Vagina (tissue), 2 donors: Measurements from ENCODE around the gene SV2B. TPM values are rescaled to one million over a fixed set of nuclear protein-coding genes. Genes with fewer than 3 reads are reported as not detected.
A peak's percentile ranks its signal among the peaks of the same experiment; 100 is the strongest.

Experiments
- DNase-seq, 2 donors: peaks; one replicate each; pipeline ENCODE4 v3.0.0-alpha.2; 2017; ENCODE audit errors: extremely low spot score in 2 of 2
- H3K27ac ChIP-seq: fragments of 200-600 bp; sonication (generic); one replicate; pipeline ENCODE4 v1.5.1; 2019
- H3K27me3 ChIP-seq: fragments of 200-600 bp; sonication (generic); one replicate; pipeline ENCODE4 v1.5.1; 2019
- H3K36me3 ChIP-seq, 2 donors: fragments of 200-600 bp; sonication (generic); one replicate each; pipeline ENCODE4 v1.5.1; 2017 to 2019
- H3K4me1 ChIP-seq: fragments of 200-600 bp; sonication (generic); one replicate; pipeline ENCODE4 v1.5.1; 2019
- H3K4me3 ChIP-seq, 2 donors: fragments of 200-600 bp; sonication (generic); 1 replicate in 1 of 2; 2 replicates in 1 of 2; pipeline ENCODE4 v1.5.1; 2016 to 2019
- H3K9me3 ChIP-seq: fragments of 200-600 bp; sonication (generic); one replicate; pipeline ENCODE4 v1.5.1; 2019
- CTCF ChIP-seq, 3 experiments: fragments of 450-650 bp in 2 of 3; fragments of 200-600 bp in 1 of 3; sonication (generic) in 1 of 3; IDR thresholded peaks; one replicate each; pipeline ENCODE4 v1.5.1; 2017 to 2019; ENCODE audit warnings: antibody characterized with exemption in 3 of 3, mild to moderate bottlenecking in 2 of 3, moderate library complexity in 2 of 3
- POLR2A ChIP-seq, 2 donors: fragments of 450-650 bp; IDR thresholded peaks; one replicate each; pipeline ENCODE4 v1.6.1; 2017; ENCODE audit warnings: antibody characterized with exemption in 2 of 2, mild to moderate bottlenecking in 2 of 2, moderate library complexity in 2 of 2
- POLR2AphosphoS5 ChIP-seq, 2 donors: sonication (generic); formaldehyde crosslinking; IDR thresholded peaks; one replicate each; pipeline ENCODE4 v1.9.0; 2017; ENCODE audit warnings: antibody characterized with exemption in 2 of 2, mild to moderate bottlenecking in 2 of 2, low read depth in 1 of 2; ENCODE audit not compliant: insufficient read depth in 1 of 2
- intact Hi-C: fragments of 100-400 bp; cut with DNase I; formaldehyde crosslinking; loops from one replicate; pipeline ENCODE4 v1.15.1; 2023
- total RNA-seq: library from RNA; depleted of rRNA; stranded (reverse); fragments of >200 nt; gene quantifications from one replicate; pipeline ENCODE4 v1.2.3, GENCODE V29; 2016

The SV2B gene
- total RNA-seq, 1 donor from 2014 or later = 3.2 TPM

GRCh38 chr15:91243826-91244225 is 143.8 kb downstream of the SV2B start:
- no peak overlapping the region for H3K27ac ChIP-seq
- DNase-seq = peak in 1 of 2 donors; percentile 42
- no peaks in the 10 kb centered on the region for H3K9me3 ChIP-seq
- no peaks in the 10 kb centered on the region for H3K27me3 ChIP-seq
- TF ChIP-seq CTCF (IDR thresholded peaks at IDR 0.05) (no peak), POLR2A (IDR thresholded peaks at IDR 0.05) (no peak), POLR2AphosphoS5 (IDR thresholded peaks at IDR 0.05; ENCODE audit: insufficient read depth in 1 of 2, low read depth in 1 of 2) (no peak)
- H3K4me1 ChIP-seq = no peaks in the 10 kb centered on the region
- no peak overlapping the region for H3K4me3 ChIP-seq
- H3K36me3 ChIP-seq = no peaks in the 10 kb centered on the region
- intact Hi-C loops = no loop called here

GRCh38 chr15:91244919-91245318 is 144.9 kb downstream of the SV2B start:
- Histone ChIP-seq H3K27ac (no peak overlapping the region), H3K27me3 (no peaks in the 10 kb centered on the region), H3K4me3 (no peak overlapping the region), H3K9me3 (no peaks in the 10 kb centered on the region), H3K36me3 (no peaks in the 10 kb centered on the region), H3K4me1 (no peaks in the 10 kb centered on the region)
- DNase-seq = no peak
- TF ChIP-seq POLR2A (IDR thresholded peaks at IDR 0.05) (no peak), CTCF (IDR thresholded peaks at IDR 0.05) (no peak), POLR2AphosphoS5 (IDR thresholded peaks at IDR 0.05; ENCODE audit: insufficient read depth in 1 of 2, low read depth in 1 of 2) (no peak)
- intact Hi-C loops = no loop called here

- intact Hi-C loops = no loop called here
- TF ChIP-seq POLR2AphosphoS5 (IDR thresholded peaks at IDR 0.05; ENCODE audit: insufficient read depth in 1 of 2, low read depth in 1 of 2) (no peak), CTCF (IDR thresholded peaks at IDR 0.05) (no peak), POLR2A (IDR thresholded peaks at IDR 0.05) (no peak)
- peak in 1 of 2 donors; percentile 22 for DNase-seq
- Histone ChIP-seq H3K9me3 (no peaks in the 10 kb centered on the region), H3K27me3 (no peaks in the 10 kb centered on the region), H3K27ac (no peak overlapping the region), H3K4me3 (no peak overlapping the region), H3K4me1 (no peaks in the 10 kb centered on the region), H3K36me3 (no peaks in the 10 kb centered on the region)
These were observed 146.9 kb downstream of the SV2B start for GRCh38 chr15:91246998-91247397.

GRCh38 chr15:91249591-91249990 is 149.5 kb downstream of the SV2B start:
- no peak for DNase-seq
- TF ChIP-seq POLR2AphosphoS5 (IDR thresholded peaks at IDR 0.05; ENCODE audit: insufficient read depth in 1 of 2, low read depth in 1 of 2) (no peak), CTCF (IDR thresholded peaks at IDR 0.05) (no peak), POLR2A (IDR thresholded peaks at IDR 0.05) (no peak)
- H3K36me3 ChIP-seq = no peaks in the 10 kb centered on the region
- no peaks in the 10 kb centered on the region for H3K27me3 ChIP-seq
- no peaks in the 10 kb centered on the region for H3K9me3 ChIP-seq
- no peaks in the 10 kb centered on the region for H3K4me1 ChIP-seq
- H3K4me3 ChIP-seq = no peak overlapping the region
- intact Hi-C loops = no loop called here
- H3K27ac ChIP-seq = no peak overlapping the region

- Histone ChIP-seq H3K36me3 (no peaks in the 10 kb centered on the region), H3K4me1 (no peaks in the 10 kb centered on the region), H3K9me3 (no peaks in the 10 kb centered on the region), H3K27ac (no peak overlapping the region), H3K4me3 (no peak overlapping the region), H3K27me3 (no peaks in the 10 kb centered on the region)
- DNase-seq = peak in 1 of 2 donors; percentile 40
- TF ChIP-seq CTCF (IDR thresholded peaks at IDR 0.05) = no peak
- no peak for TF ChIP-seq POLR2A (IDR thresholded peaks at IDR 0.05)
- no peak for TF ChIP-seq POLR2AphosphoS5 (IDR thresholded peaks at IDR 0.05; ENCODE audit: insufficient read depth in 1 of 2, low read depth in 1 of 2)
- intact Hi-C loops = no loop called here
These were observed 152.3 kb downstream of the SV2B start for GRCh38 chr15:91252322-91252721.
